HEK293 (cell line): ENCODE data around the gene C3orf20.

ENCODE experiments used
- CTCF ChIA-PET: fragments of 350-600 bp; formaldehyde crosslinking; extraction: SDS; loops from one replicate; lab custom pipeline; 2021; ENCODE audit warnings: antibody characterized with exemption; lab: Yijun Ruan, JAX
- POLR2A ChIA-PET: fragments of 300-600 bp; formaldehyde crosslinking; extraction: SDS; loops from one replicate; lab custom pipeline; 2020; ENCODE audit warnings: antibody characterized with exemption, inconsistent platforms; lab: Yijun Ruan, JAX
- H3K27ac ChIP-seq: fragments of 200-500 bp; sonication (Bioruptor generic); 2 replicates; pipeline ENCODE4 v1.5.1; 2014; ENCODE audit warnings: low read depth, low read length, control low read depth, inconsistent platforms; ENCODE audit errors: extremely low read depth
- H3K36me3 ChIP-seq, 2 experiments: fragments of 200-500 bp in 1 of 2; sonication (Bioruptor generic) in 1 of 2; 1 replicate in 1 of 2; 2 replicates in 1 of 2; pipeline ENCODE4 v1.5.1; 2014 to 2017; ENCODE audit warnings: inconsistent platforms in 2 of 2, low read length in 2 of 2; ENCODE audit not compliant: control insufficient read depth in 2 of 2, insufficient read depth in 1 of 2
- H3K4me1 ChIP-seq: fragments of 200-500 bp; sonication (Bioruptor generic); 2 replicates; pipeline ENCODE4 v1.5.1; 2014; ENCODE audit warnings: mild to moderate bottlenecking, low read length, inconsistent platforms; ENCODE audit not compliant: control insufficient read depth, insufficient read depth
- H3K4me3 ChIP-seq: 2 replicates; pipeline ENCODE4 v1.5.1; 2011; ENCODE audit warnings: low read depth, mild to moderate bottlenecking, control low read depth, low read length, moderate library complexity
- H3K9me3 ChIP-seq: fragments of 200-500 bp; sonication (Bioruptor generic); 2 replicates; pipeline ENCODE4 v1.5.1; 2014; ENCODE audit warnings: low read depth, low read length, inconsistent platforms; ENCODE audit not compliant: control insufficient read depth, insufficient read depth
- BCL11B ChIP-seq: fragments of 450-650 bp; formaldehyde crosslinking; IDR thresholded peaks from 2 replicates; pipeline ENCODE4 v1.5.1; 2016; ENCODE audit warnings: low read depth, missing biosample characterization, missing genetic modification characterization
- EGR2 ChIP-seq: fragments of 450-650 bp; formaldehyde crosslinking; IDR thresholded peaks from 2 replicates; pipeline ENCODE4 v1.5.1; 2016; ENCODE audit warnings: low read depth, missing biosample characterization, missing genetic modification characterization
- KLF10 ChIP-seq: fragments of 450-650 bp; IDR thresholded peaks from 2 replicates; pipeline ENCODE4 v1.5.1; 2018; ENCODE audit warnings: missing biosample characterization, mild to moderate bottlenecking, missing genetic modification characterization
- MEIS1 ChIP-seq: sonication (generic); formaldehyde crosslinking; IDR thresholded peaks from 2 replicates; pipeline ENCODE4 v1.8.1; 2022; ENCODE audit warnings: missing genetic modification reagents, mild to moderate bottlenecking, borderline replicate concordance
- OSR2 ChIP-seq: fragments of 450-650 bp; formaldehyde crosslinking; IDR thresholded peaks from 2 replicates; pipeline ENCODE4 v1.5.1; 2016; ENCODE audit warnings: missing biosample characterization, missing genetic modification characterization
- RBAK ChIP-seq: fragments of 450-650 bp; formaldehyde crosslinking; IDR thresholded peaks from 2 replicates; pipeline ENCODE4 v1.5.1; 2016; ENCODE audit warnings: missing biosample characterization, missing genetic modification characterization
- SP2 ChIP-seq: fragments of 450-650 bp; formaldehyde crosslinking; IDR thresholded peaks from 2 replicates; pipeline ENCODE4 v1.5.1; 2016; ENCODE audit warnings: missing biosample characterization, missing genetic modification characterization
- SP7 ChIP-seq: fragments of 450-650 bp; formaldehyde crosslinking; IDR thresholded peaks from 2 replicates; pipeline ENCODE4 v1.5.1; 2016; ENCODE audit warnings: missing biosample characterization, missing genetic modification characterization
- ZIC2 ChIP-seq: fragments of 450-650 bp; formaldehyde crosslinking; IDR thresholded peaks from 2 replicates; pipeline ENCODE4 v1.5.1; 2016; ENCODE audit warnings: missing biosample characterization, missing genetic modification characterization
- ZNF133 ChIP-seq: fragments of 450-650 bp; formaldehyde crosslinking; IDR thresholded peaks from 2 replicates; pipeline ENCODE4 v1.5.1; 2016; ENCODE audit warnings: missing biosample characterization, missing genetic modification characterization
- ZNF138 ChIP-seq: fragments of 450-650 bp; formaldehyde crosslinking; IDR thresholded peaks from 2 replicates; pipeline ENCODE4 v1.5.1; 2016; ENCODE audit warnings: missing biosample characterization, missing genetic modification characterization, borderline replicate concordance
- ZNF140 ChIP-seq: fragments of 450-650 bp; formaldehyde crosslinking; IDR thresholded peaks from 2 replicates; pipeline ENCODE4 v1.5.1; 2016; ENCODE audit warnings: missing biosample characterization, missing genetic modification characterization
- ZNF184 ChIP-seq: fragments of 450-650 bp; IDR thresholded peaks from 2 replicates; pipeline ENCODE4 v1.5.1; 2018; ENCODE audit warnings: missing biosample characterization, mild to moderate bottlenecking, missing genetic modification characterization
- ZNF202 ChIP-seq: fragments of 450-650 bp; formaldehyde crosslinking; IDR thresholded peaks from 2 replicates; pipeline ENCODE4 v1.5.1; 2016; ENCODE audit warnings: missing biosample characterization, missing genetic modification characterization, borderline replicate concordance
- ZNF239 ChIP-seq: fragments of 450-650 bp; formaldehyde crosslinking; IDR thresholded peaks from 2 replicates; pipeline ENCODE4 v1.5.1; 2016; ENCODE audit warnings: missing biosample characterization, missing genetic modification characterization
- ZNF302 ChIP-seq: fragments of 450-650 bp; formaldehyde crosslinking; IDR thresholded peaks from 2 replicates; pipeline ENCODE4 v1.5.1; 2016; ENCODE audit warnings: missing biosample characterization, missing genetic modification characterization, low read depth
- ZNF423 ChIP-seq: fragments of 450-650 bp; formaldehyde crosslinking; IDR thresholded peaks from 2 replicates; pipeline ENCODE4 v1.5.1; 2016; ENCODE audit warnings: missing biosample characterization, missing genetic modification characterization
- ZNF426 ChIP-seq: fragments of 450-650 bp; formaldehyde crosslinking; IDR thresholded peaks from 2 replicates; pipeline ENCODE4 v1.5.1; 2017; ENCODE audit warnings: missing biosample characterization, missing genetic modification characterization, mild to moderate bottlenecking, inconsistent platforms, moderate library complexity
- ZNF433 ChIP-seq: fragments of 450-650 bp; formaldehyde crosslinking; IDR thresholded peaks from 2 replicates; pipeline ENCODE4 v1.5.1; 2016; ENCODE audit warnings: missing biosample characterization, missing genetic modification characterization, low read depth
- ZNF48 ChIP-seq: fragments of 450-650 bp; formaldehyde crosslinking; IDR thresholded peaks from 2 replicates; pipeline ENCODE4 v1.5.1; 2016; ENCODE audit warnings: missing biosample characterization, missing genetic modification characterization
- ZNF555 ChIP-seq: fragments of 450-650 bp; formaldehyde crosslinking; conservative IDR thresholded peaks from 2 replicates; pipeline ENCODE4 v1.5.1; 2017; ENCODE audit warnings: missing biosample characterization, mild to moderate bottlenecking, missing genetic modification characterization, inconsistent platforms
- ZNF561 ChIP-seq: fragments of 450-650 bp; IDR thresholded peaks from 2 replicates; pipeline ENCODE4 v1.5.1; 2018; ENCODE audit warnings: missing biosample characterization, missing genetic modification characterization, borderline replicate concordance
- TF ChIP-seq, protein P1 (sequence below): fragments of 450-650 bp; formaldehyde crosslinking; conservative IDR thresholded peaks from 2 replicates; pipeline ENCODE4 v1.5.1; 2016; ENCODE audit warnings: low read depth, missing biosample characterization, missing genetic modification characterization
- TF ChIP-seq, protein P2 (sequence below): fragments of 450-650 bp; formaldehyde crosslinking; IDR thresholded peaks from 2 replicates; pipeline ENCODE4 v1.5.1; 2017; ENCODE audit warnings: missing biosample characterization, missing genetic modification characterization
- TF ChIP-seq, protein P3 (sequence below): fragments of 450-650 bp; formaldehyde crosslinking; IDR thresholded peaks from 2 replicates; pipeline ENCODE4 v1.5.1; 2016; ENCODE audit warnings: missing biosample characterization, missing genetic modification characterization

Gene C3orf20

DNA sequence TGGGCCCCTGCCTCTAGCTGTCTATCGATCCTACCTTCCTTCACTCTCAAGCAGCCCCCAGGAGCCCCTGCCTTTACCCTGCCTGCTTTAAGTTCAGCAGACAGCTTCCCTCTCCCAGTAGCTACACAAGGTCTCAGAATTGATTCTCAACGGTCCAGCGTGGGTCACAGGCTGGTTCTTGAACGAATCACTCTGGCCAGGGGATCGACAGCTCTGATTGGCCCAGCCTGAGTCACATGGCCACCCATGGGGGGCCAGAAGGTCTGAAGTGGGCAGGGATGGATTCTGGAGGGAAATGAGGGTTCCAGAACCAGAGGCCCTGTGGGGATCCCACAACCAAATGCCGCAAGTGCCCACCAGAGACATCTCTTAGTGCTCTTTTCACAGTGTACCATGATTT lies 47.1 kb upstream of the C3orf20 start:
- Histone ChIP-seq H3K4me3 (no peak overlapping the region), H3K9me3 (no peaks in the 10 kb centered on the region), H3K27ac (no peak overlapping the region), H3K36me3 (no peaks in the 10 kb centered on the region), H3K4me1 (no peaks in the 10 kb centered on the region)
- CTCF ChIA-PET = interaction anchor here (0.9 kb wide), 1 partner anchor 294 kb away, joined by 3 read pairs; no protein-coding TSS in a partner anchor
- TF ChIP-seq ZNF48 (tag by site-specific recombination) = no peak
- TF ChIP-seq RBAK (tag by site-specific recombination) = no peak
- TF ChIP-seq BCL11B (tag by site-specific recombination) = no peak
- no peak for TF ChIP-seq ZNF423 (tag by site-specific recombination)
- no peak for TF ChIP-seq EGR2 (tag by site-specific recombination)
- TF ChIP-seq, protein P1, sequence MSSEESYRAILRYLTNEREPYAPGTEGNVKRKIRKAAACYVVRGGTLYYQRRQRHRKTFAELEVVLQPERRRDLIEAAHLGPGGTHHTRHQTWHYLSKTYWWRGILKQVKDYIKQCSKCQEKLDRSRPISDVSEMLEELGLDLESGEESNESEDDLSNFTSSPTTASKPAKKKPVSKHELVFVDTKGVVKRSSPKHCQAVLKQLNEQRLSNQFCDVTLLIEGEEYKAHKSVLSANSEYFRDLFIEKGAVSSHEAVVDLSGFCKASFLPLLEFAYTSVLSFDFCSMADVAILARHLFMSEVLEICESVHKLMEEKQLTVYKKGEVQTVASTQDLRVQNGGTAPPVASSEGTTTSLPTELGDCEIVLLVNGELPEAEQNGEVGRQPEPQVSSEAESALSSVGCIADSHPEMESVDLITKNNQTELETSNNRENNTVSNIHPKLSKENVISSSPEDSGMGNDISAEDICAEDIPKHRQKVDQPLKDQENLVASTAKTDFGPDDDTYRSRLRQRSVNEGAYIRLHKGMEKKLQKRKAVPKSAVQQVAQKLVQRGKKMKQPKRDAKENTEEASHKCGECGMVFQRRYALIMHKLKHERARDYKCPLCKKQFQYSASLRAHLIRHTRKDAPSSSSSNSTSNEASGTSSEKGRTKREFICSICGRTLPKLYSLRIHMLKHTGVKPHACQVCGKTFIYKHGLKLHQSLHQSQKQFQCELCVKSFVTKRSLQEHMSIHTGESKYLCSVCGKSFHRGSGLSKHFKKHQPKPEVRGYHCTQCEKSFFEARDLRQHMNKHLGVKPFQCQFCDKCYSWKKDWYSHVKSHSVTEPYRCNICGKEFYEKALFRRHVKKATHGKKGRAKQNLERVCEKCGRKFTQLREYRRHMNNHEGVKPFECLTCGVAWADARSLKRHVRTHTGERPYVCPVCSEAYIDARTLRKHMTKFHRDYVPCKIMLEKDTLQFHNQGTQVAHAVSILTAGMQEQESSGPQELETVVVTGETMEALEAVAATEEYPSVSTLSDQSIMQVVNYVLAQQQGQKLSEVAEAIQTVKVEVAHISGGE (tag by site-specific recombination) = no peak
- TF ChIP-seq, protein P2, sequence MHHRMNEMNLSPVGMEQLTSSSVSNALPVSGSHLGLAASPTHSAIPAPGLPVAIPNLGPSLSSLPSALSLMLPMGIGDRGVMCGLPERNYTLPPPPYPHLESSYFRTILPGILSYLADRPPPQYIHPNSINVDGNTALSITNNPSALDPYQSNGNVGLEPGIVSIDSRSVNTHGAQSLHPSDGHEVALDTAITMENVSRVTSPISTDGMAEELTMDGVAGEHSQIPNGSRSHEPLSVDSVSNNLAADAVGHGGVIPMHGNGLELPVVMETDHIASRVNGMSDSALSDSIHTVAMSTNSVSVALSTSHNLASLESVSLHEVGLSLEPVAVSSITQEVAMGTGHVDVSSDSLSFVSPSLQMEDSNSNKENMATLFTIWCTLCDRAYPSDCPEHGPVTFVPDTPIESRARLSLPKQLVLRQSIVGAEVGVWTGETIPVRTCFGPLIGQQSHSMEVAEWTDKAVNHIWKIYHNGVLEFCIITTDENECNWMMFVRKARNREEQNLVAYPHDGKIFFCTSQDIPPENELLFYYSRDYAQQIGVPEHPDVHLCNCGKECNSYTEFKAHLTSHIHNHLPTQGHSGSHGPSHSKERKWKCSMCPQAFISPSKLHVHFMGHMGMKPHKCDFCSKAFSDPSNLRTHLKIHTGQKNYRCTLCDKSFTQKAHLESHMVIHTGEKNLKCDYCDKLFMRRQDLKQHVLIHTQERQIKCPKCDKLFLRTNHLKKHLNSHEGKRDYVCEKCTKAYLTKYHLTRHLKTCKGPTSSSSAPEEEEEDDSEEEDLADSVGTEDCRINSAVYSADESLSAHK (tag by site-specific recombination) = no peak
- POLR2A ChIA-PET = no interaction called here

DNA sequence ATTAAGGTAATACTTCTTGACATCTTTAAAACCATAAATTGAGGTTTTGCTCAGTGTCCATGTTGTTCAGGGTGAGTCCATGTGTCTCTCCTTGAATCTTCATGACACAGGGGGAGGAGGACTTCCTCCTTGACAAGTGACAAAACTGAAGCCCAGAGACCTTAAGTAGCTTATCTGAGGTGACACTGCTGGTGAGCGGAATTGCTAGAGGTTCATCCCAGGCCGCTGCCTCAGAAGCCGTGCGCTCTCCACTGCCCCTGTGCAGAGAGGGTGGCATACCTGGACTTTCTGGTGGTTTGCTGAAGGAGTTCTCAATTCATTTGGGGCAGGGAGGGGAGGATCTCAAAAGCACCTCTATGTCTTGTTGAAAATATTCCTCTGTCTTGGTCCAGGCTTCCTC lies 46.5 kb upstream of the C3orf20 start:
- POLR2A ChIA-PET = no interaction called here
- no peaks in the 10 kb centered on the region for H3K36me3 ChIP-seq
- no peak overlapping the region for H3K27ac ChIP-seq
- H3K4me1 ChIP-seq = no peaks in the 10 kb centered on the region
- TF ChIP-seq ZNF433 (no peak), ZNF140 (tag by site-specific recombination) (peak; percentile 99)
- CTCF ChIA-PET = interaction anchor here (0.9 kb wide), 1 partner anchor 293 kb away, joined by 3 read pairs; no protein-coding TSS in a partner anchor
- H3K9me3 ChIP-seq = no peaks in the 10 kb centered on the region
- H3K4me3 ChIP-seq = no peak overlapping the region

DNA sequence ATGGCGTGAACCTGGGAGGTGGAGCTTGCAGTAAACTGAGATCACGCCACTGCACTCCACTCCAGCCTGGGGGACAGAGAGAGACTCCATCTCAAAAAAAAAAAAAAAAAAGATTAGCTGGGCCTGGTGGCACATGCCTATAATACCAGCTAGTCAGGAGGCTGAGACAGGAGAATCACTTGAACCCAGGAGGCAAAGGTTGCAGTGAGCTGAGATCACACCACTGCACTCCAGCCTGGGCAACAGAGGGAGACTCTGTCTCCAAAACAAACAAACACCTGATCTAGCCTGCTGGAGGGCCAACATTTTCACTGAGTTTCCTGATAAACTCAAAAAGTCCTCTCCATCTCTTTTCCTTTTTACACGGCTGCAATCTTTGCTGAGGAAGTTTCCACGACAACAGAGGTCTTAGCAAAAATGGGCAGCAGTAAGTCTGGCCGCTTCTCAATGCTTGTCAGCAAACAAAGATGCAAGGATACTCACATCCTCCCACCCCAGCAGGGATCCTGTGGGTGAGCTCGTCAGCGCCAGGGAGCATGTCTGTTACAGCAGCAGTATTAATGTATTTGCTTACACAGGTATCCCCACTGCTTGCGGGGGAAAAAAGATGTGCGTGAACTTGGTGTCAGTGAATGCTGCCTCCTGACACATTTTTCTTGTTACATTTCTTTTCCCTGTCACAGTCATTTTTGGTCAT lies 44.4 kb upstream of the C3orf20 start:
- CTCF ChIA-PET = interaction anchor here (0.6 to 3.5 kb wide), 4 partner anchors 13 to 427 kb away, joined by 3 to 8 read pairs (median 5); no protein-coding TSS in a partner anchor
- H3K36me3 ChIP-seq = no peaks in the 10 kb centered on the region
- POLR2A ChIA-PET = interaction anchor here (0.7 kb wide), 1 partner anchor 434 kb away, joined by 4 read pairs; no protein-coding TSS in a partner anchor
- no peak overlapping the region for H3K27ac ChIP-seq
- H3K4me1 ChIP-seq = no peaks in the 10 kb centered on the region
- H3K4me3 ChIP-seq = no peak overlapping the region
- H3K9me3 ChIP-seq = no peaks in the 10 kb centered on the region
- TF ChIP-seq ZNF48 (tag by site-specific recombination) (no peak), ZNF426 (tag by site-specific recombination) (no peak), ZNF184 (no peak), SP7 (no peak), KLF10 (tag by site-specific recombination) (no peak), ZNF138 (no peak), ZNF239 (no peak), SP2 (tag by site-specific recombination) (no peak), ZNF555 (no peak), ZNF561 (tag by site-specific recombination) (no peak), ZNF302 (no peak), ZIC2 (no peak), OSR2 (tag by site-specific recombination) (no peak), ZNF202 (no peak), ZNF133 (tag by site-specific recombination) (no peak), MEIS1 (no peak)
- TF ChIP-seq, protein P3, sequence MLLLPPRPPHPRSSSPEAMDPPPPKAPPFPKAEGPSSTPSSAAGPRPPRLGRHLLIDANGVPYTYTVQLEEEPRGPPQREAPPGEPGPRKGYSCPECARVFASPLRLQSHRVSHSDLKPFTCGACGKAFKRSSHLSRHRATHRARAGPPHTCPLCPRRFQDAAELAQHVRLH = no peak
